ENCODE results near the gene GDAP2. TPM values are rescaled to one million over a fixed set of nuclear protein-coding genes. Genes with fewer than 3 reads are reported as not detected.
A peak's percentile ranks its signal among the peaks of the same experiment; 100 is the strongest.
"Not testable (repeated sequence)": the region's sequence is repeated elsewhere in the genome, so short reads cannot be mapped to it uniquely, and the experiment has no call there.

GDAP2 gene
- 10 to 100 TPM; 17.2 to 19.4 (median 18.0) TPM for polyA plus RNA-seq (ENCODE audit: insufficient read length in 4 of 4)

GRCh38 chr1:117929343-117930172 is at the start of gene GDAP2, which contains the start of gene WDR3:
GDAP2 (minus strand) TSS chr1:117929621; CDS start chr1:117920357, 9,264 bp downstream.
WDR3 (plus strand) TSS chr1:117929739; CDS start chr1:117933320, 3,581 bp downstream.
- DNase-seq (ENCODE audit: low read depth in 4 of 4, low spot score in 2 of 4): peak; percentile 86 to 97 (median 91)

GRCh38 chr1:117976381-117976780 is 47.0 kb upstream of the GDAP2 start:
- DNase-seq (ENCODE audit: low read depth in 4 of 4, low spot score in 2 of 4): no peak

GRCh38 chr1:117971777-117972176 is 42.4 kb upstream of the GDAP2 start:
- no peak for DNase-seq (ENCODE audit: low read depth in 4 of 4, low spot score in 2 of 4)

GRCh38 chr1:117970252-117970651 is 40.8 kb upstream of the GDAP2 start:
- DNase-seq (ENCODE audit: low read depth in 4 of 4, low spot score in 2 of 4): peak; percentile 11 to 46 (median 14)

- no peak for DNase-seq (ENCODE audit: low read depth in 4 of 4, low spot score in 2 of 4)
Observed at GRCh38 chr1:117967881-117968280, 38.5 kb upstream of the GDAP2 start.

GRCh38 chr1:117967477-117967876 is 38.1 kb upstream of the GDAP2 start:
- DNase-seq (ENCODE audit: low read depth in 4 of 4, low spot score in 2 of 4): no peak

- DNase-seq (ENCODE audit: low read depth in 4 of 4, low spot score in 2 of 4): no peak
Observed at GRCh38 chr1:117964290-117965038, 35.0 kb upstream of the GDAP2 start.

- no peak for DNase-seq (ENCODE audit: low read depth in 4 of 4, low spot score in 2 of 4)
Observed at GRCh38 chr1:117959364-117959763, 29.9 kb upstream of the GDAP2 start.

- DNase-seq (ENCODE audit: low read depth in 4 of 4, low spot score in 2 of 4): no peak
Observed at GRCh38 chr1:117952386-117952785, 23.0 kb upstream of the GDAP2 start.

GRCh38 chr1:117942293-117942692 is 12.9 kb upstream of the GDAP2 start:
- no peak for DNase-seq (ENCODE audit: low read depth in 4 of 4, low spot score in 2 of 4)

GRCh38 chr1:117933769-117934168 is 4.3 kb upstream of the GDAP2 start:
- DNase-seq (ENCODE audit: low read depth in 4 of 4, low spot score in 2 of 4): no peak

- no peak for DNase-seq (ENCODE audit: low read depth in 4 of 4, low spot score in 2 of 4)
Observed at GRCh38 chr1:117932576-117932975, 3.2 kb upstream of the GDAP2 start.

- DNase-seq (ENCODE audit: low read depth in 4 of 4, low spot score in 2 of 4): no peak
Observed at GRCh38 chr1:117930484-117930883, 1.1 kb upstream of the GDAP2 start.

GRCh38 chr1:117930173-117930447 is 689 bp upstream of the GDAP2 start:
- DNase-seq (ENCODE audit: low read depth in 4 of 4, low spot score in 2 of 4): no peak

GRCh38 chr1:117928881-117929342 is 509 bp downstream of the GDAP2 start:
- peak in 3 of 4 donors; percentile 34 to 57 (median 35) for DNase-seq (ENCODE audit: low read depth in 4 of 4, low spot score in 2 of 4)

- no peak for DNase-seq (ENCODE audit: low read depth in 4 of 4, low spot score in 2 of 4)
Observed at GRCh38 chr1:117925981-117926380, 3.4 kb downstream of the GDAP2 start.

- DNase-seq (ENCODE audit: low read depth in 4 of 4, low spot score in 2 of 4): not testable (repeated sequence)
Observed at GRCh38 chr1:117922717-117923116, 6.7 kb downstream of the GDAP2 start.

GRCh38 chr1:117921991-117922390 is 7.4 kb downstream of the GDAP2 start:
- DNase-seq (ENCODE audit: low read depth in 4 of 4, low spot score in 2 of 4): no peak

GRCh38 chr1:117919376-117919775 is 10.0 kb downstream of the GDAP2 start:
- DNase-seq (ENCODE audit: low read depth in 4 of 4, low spot score in 2 of 4): no peak

GRCh38 chr1:117911051-117911450 is 18.4 kb downstream of the GDAP2 start:
- no peak for DNase-seq (ENCODE audit: low read depth in 4 of 4, low spot score in 2 of 4)

GRCh38 chr1:117905019-117905418 is 24.4 kb downstream of the GDAP2 start:
- DNase-seq (ENCODE audit: low read depth in 4 of 4, low spot score in 2 of 4): no peak

GRCh38 chr1:117904485-117904884 is 24.9 kb downstream of the GDAP2 start:
- no peak for DNase-seq (ENCODE audit: low read depth in 4 of 4, low spot score in 2 of 4)
